BJ (cell line): ENCODE data around the gene SALL4. TPM values are rescaled to one million over a fixed set of nuclear protein-coding genes. Genes with fewer than 3 reads are reported as not detected.

Experiments used
- CTCF ChIA-PET: fragments of 350-600 bp; formaldehyde crosslinking; extraction: SDS; loops from one replicate; lab custom pipeline; 2021; ENCODE audit warnings: antibody characterized with exemption, inconsistent platforms; lab: Yijun Ruan, JAX
- POLR2A ChIA-PET: fragments of 300-600 bp; sonication (Branson Sonifier 250); formaldehyde crosslinking; extraction: SDS; loops from one replicate; lab custom pipeline; 2021; ENCODE audit warnings: antibody characterized with exemption; lab: Charles Lee
- DNase-seq: peaks from one replicate; pipeline ENCODE4 v3.0.0-alpha.2; 2011; ENCODE audit warnings: low read depth
- H3K27me3 ChIP-seq: 2 replicates; pipeline ENCODE4 v1.6.0; 2011; ENCODE audit warnings: low read length; ENCODE audit not compliant: control insufficient read depth, insufficient read depth
- H3K36me3 ChIP-seq: 2 replicates; pipeline ENCODE4 v1.5.1; 2011; ENCODE audit warnings: low read length; ENCODE audit not compliant: control insufficient read depth, insufficient read depth
- H3K4me3 ChIP-seq: 2 replicates; pipeline ENCODE4 v1.5.1; 2011; ENCODE audit warnings: low read depth, mild to moderate bottlenecking, control low read depth, low read length
- CTCF ChIP-seq: IDR thresholded peaks from 2 replicates; pipeline ENCODE4 v1.5.1; 2011; ENCODE audit warnings: low read depth, mild to moderate bottlenecking, control low read depth, inconsistent platforms, low read length, moderate library complexity; ENCODE audit not compliant: insufficient read depth
- polyA plus RNA-seq: library from polyadenylated mRNA; depleted of rRNA; stranded (reverse); fragments of >200 nt; gene quantifications from 2 replicates; pipeline ENCODE4 v1.2.3, GENCODE V29; 2011; rRNA removed

The SALL4 gene
- polyA plus RNA-seq, 1 experiment, result 0.54 TPM

DNA sequence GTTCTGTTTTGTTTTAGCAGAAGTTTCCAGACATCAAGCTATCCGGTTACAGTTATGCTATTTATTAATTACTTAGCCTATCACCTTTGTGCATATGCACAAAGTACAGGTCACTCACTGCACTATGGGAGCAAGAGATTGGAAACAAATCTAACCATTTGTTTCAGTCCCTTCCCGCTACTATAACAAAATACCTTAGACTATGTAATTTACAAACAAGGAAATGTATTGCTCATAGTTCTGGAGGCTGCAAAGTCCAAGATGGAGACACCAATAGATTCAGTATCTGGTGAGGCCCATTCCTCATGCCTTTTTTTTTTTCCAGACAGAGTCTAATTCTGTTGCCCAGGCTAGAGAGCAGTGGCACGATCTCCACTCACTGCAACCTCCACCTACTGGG lies 69.3 kb downstream of the SALL4 start:
- no peak for DNase-seq
- Histone ChIP-seq H3K27me3 (no peaks in the 10 kb centered on the region), H3K4me3 (no peak overlapping the region), H3K36me3 (no peaks in the 10 kb centered on the region)
- TF ChIP-seq CTCF, result no peak
- ChIA-PET CTCF (no interaction called here), POLR2A (no interaction called here)

Other genes with a start within 250 kb of the SALL4 start
- 23.2 and 26.0 TPM in 2 replicates for gene ATP9A, start 34.1 kb downstream of the SALL4 start, polyA plus RNA-seq